ENCODE results near the gene CPNE6.

The CPNE6 gene

GRCh38 chr14:24054646-24055045 lies 16.7 kb upstream of the CPNE6 start:
- DNase-seq (ENCODE audit: low read depth in 2 of 2) = no peak

GRCh38 chr14:24055971-24056799 lies 15.2 kb upstream of the CPNE6 start:
- no peak for DNase-seq (ENCODE audit: low read depth in 2 of 2)

DNA sequence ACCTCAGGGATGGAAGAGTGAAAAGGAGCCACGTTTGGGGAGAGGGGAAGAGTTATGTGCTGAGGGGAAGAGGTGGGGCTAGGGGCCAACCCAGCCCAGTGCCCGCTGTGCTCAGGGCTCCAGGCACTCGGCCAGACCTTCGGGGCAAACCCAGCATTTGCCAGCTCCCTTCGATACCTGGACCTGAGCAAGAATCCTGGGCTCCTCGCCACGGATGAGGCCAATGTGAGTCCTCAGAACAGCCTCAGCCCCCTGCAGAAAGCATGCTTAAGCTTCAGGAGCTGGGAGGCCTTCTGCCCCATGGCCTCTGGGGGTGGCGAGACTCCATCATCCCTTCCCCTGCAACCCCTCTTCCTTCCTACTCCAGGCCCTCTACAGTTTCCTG lies 14.6 kb upstream of the CPNE6 start:
- no peak for DNase-seq (ENCODE audit: low read depth in 2 of 2)

DNA sequence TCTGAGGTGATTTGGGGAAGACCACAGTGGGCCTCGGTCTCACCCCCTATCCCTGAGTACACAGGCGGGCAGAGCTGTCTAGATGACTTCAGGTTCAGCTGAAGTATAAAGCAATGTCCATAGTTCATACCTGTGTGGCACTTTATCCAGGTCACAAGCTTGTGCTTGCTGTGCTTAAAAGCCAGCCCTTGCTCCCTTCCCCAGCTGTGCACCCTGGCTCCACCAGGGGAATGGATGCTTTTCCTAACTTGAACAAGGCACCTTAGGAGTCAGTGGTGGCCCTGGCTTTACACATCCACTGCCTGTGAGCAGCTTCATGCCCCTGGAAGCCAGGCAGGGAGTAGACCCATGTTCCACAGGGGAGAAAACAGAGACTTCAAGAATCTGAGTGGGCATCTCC lies 14.1 kb upstream of the CPNE6 start:
- DNase-seq (ENCODE audit: low read depth in 2 of 2) = no peak

- DNase-seq (ENCODE audit: low read depth in 2 of 2) = no peak
Measured at GRCh38 chr14:24057867-24058259, 13.5 kb upstream of the CPNE6 start.

- DNase-seq (ENCODE audit: low read depth in 2 of 2) = no peak
Measured at GRCh38 chr14:24058260-24058950, 13.0 kb upstream of the CPNE6 start.

GRCh38 chr14:24058951-24059475 lies 12.3 kb upstream of the CPNE6 start:
- DNase-seq (ENCODE audit: low read depth in 2 of 2) = no peak

- no peak for DNase-seq (ENCODE audit: low read depth in 2 of 2)
Measured at GRCh38 chr14:24059841-24060388, 11.4 kb upstream of the CPNE6 start.

DNA sequence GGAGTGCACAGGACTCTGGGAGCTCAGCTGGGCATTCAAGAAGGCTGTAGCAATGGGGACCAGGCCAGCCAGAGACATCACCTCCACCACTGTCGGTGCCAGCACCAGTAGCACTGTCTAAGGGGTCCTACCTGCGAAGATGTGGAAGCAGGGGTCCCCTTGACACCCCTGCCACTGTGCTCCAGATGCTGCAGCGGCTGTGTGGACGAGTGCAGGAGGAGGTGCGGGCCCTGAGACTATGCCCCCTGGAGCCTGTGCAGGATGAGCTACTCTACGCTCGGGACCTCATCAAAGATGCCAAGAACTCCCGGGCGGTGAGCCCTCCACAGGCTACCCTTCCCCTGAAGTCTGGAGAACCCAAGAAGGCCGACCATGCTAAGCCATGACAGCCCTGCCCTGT lies 10.9 kb upstream of the CPNE6 start:
- DNase-seq (ENCODE audit: low read depth in 2 of 2) = no peak

DNA sequence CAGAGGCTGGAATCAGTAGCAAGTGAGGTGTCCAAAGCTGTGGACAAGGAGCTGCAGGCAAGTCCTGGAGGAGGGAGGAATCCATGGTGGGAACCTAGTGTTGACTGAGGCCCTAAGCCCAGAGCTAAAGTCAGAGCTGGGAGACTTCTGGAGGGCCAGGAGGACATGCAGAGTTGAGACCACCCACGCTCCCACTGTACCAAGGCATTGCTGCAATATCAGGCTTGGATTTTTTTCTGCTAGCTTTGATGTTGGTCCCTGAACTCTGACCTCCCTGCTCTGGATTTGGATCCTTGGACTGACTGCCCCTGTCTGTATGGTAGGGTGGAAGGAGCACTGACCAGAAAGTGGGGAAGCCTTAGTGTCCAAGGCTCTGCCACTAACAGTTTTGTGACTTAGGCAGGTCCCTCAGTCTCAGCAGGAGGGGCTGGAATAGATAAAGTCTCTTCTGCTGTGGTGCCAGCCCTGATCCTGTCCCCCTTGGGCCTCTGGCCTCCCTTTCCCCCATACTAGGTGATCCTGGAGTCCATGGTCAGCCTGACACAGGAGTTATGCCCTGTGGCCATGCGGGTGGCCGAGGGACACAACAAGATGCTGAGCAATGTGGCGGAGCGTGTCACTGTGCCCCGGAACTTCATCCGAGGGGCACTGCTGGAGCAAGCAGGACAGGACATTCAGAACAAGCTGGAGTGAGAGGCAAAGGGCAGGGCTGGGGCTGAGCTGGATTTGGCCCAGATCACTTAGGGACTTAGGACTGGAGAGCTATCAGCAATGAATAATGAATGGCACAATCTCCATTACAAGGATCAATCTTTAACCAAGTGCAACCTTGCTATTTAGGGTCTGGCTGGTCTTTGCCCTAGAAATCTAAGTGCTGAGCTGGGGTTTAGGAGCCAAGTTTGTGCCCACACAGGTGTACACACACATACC lies 10.1 kb upstream of the CPNE6 start:
- DNase-seq (ENCODE audit: low read depth in 2 of 2) = no peak

- DNase-seq (ENCODE audit: low read depth in 2 of 2) = no peak
Measured at GRCh38 chr14:24062216-24062980, 9.0 kb upstream of the CPNE6 start.

- DNase-seq (ENCODE audit: low read depth in 2 of 2) = no peak
Measured at GRCh38 chr14:24063263-24063836, 8.0 kb upstream of the CPNE6 start.

GRCh38 chr14:24064091-24064795 lies 7.1 kb upstream of the CPNE6 start:
- no peak for DNase-seq (ENCODE audit: low read depth in 2 of 2)

GRCh38 chr14:24064856-24065255 lies 6.5 kb upstream of the CPNE6 start:
- DNase-seq (ENCODE audit: low read depth in 2 of 2) = no peak

DNA sequence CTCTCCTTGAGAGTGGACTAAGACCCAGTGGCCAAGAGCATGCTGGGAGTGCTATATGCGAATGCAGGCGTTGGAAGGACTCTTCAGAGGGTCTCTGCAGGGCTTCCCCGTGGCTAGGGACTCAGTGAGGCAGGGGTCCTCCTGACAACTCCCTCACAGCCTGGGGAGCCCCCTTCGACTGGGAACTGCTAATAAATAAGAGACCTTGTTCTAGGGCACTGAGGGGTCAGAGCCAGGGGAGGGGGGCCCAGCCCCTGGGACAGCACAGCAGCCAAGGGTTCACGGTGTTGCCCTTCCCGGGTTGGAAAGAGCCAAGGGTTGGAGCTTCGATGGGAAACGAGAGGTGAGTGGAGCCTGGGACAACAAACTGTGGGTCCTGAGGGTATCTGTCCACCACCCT lies 6.0 kb upstream of the CPNE6 start:
- DNase-seq (ENCODE audit: low read depth in 2 of 2) = no peak

GRCh38 chr14:24066496-24067132 lies 4.7 kb upstream of the CPNE6 start:
- no peak for DNase-seq (ENCODE audit: low read depth in 2 of 2)

GRCh38 chr14:24067133-24068082 lies 4.0 kb upstream of the CPNE6 start:
- no peak for DNase-seq (ENCODE audit: low read depth in 2 of 2)

DNA sequence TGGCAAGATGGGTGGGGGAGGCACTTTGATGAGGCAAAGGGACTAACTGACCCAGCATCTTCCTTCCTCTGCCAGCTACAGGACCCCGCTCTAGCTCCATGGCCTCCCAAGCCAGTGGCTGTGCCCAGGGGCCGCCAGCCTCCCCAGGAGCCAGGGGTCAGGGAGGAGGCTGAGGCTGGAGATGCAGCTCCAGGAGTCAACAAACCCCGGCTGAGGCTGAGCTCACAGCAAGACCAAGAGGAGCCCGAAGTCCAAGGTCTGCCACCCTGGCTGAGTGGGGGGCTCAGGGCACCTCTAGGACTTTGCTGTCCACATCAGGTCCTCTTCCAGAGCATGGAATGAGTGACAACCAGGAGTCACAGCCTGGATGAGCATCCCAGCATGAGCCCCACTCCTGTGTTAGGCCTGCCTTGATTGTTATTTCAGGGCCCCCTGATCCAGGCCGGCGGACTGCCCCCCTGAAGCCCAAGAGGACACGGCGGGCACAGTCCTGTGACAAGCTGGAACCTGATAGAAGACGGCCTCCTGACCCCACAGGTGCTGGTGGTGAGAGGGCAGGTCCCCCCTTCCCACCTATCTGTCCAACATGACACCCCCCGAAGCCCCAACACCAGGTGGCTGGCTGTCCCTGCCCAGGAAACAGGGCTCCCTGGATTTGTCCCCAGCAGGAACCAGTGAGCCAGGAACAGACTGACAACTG lies 2.5 kb upstream of the CPNE6 start:
- no peak for DNase-seq (ENCODE audit: low read depth in 2 of 2)
